Type B pancreatic cell (in vitro differentiated cells): ENCODE data around the gene RNF150. TPM values are rescaled to one million over a fixed set of nuclear protein-coding genes. Genes with fewer than 3 reads are reported as not detected.

Experiments used
- DNase-seq: peaks from one replicate; pipeline ENCODE4 v3.0.0; 2021; ENCODE audit warnings: mixed read lengths; ENCODE audit not compliant: unreplicated experiment; ENCODE audit errors: extremely low spot score
- H3K27ac Mint-ChIP-seq: 2 replicates; pipeline ENCODE4 v1.8.0; 2021; ENCODE audit warnings: mild to moderate bottlenecking, mixed read lengths
- H3K27me3 Mint-ChIP-seq: 2 replicates; pipeline ENCODE4 v1.8.0; 2021; ENCODE audit warnings: mixed read lengths
- H3K36me3 Mint-ChIP-seq: 2 replicates; pipeline ENCODE4 v1.8.0; 2021; ENCODE audit warnings: mixed read lengths
- H3K4me1 Mint-ChIP-seq: one replicate; pipeline ENCODE4 v1.8.0; 2021; ENCODE audit warnings: mixed read lengths; ENCODE audit not compliant: unreplicated experiment
- H3K4me3 Mint-ChIP-seq: 2 replicates; pipeline ENCODE4 v1.8.0; 2021; ENCODE audit warnings: mild to moderate bottlenecking, mixed read lengths
- H3K9me3 Mint-ChIP-seq: 2 replicates; pipeline ENCODE4 v1.8.0; 2021; ENCODE audit warnings: mixed read lengths
- total RNA-seq: library from RNA; stranded (reverse); gene quantifications from 2 replicates; pipeline ENCODE4 v1.2.1, GENCODE V29; 2021; ENCODE audit warnings: low replicate concordance
- TF ChIP-seq, protein P1 (sequence below): fragments of 200-600 bp; sonication (generic); conservative IDR thresholded peaks from 2 replicates; pipeline ENCODE4 v1.5.0; 2021; ENCODE audit warnings: antibody characterized with exemption, mild to moderate bottlenecking

The RNF150 gene
- total RNA-seq, 1 donor from 2014 or later = 34.0 TPM

DNA sequence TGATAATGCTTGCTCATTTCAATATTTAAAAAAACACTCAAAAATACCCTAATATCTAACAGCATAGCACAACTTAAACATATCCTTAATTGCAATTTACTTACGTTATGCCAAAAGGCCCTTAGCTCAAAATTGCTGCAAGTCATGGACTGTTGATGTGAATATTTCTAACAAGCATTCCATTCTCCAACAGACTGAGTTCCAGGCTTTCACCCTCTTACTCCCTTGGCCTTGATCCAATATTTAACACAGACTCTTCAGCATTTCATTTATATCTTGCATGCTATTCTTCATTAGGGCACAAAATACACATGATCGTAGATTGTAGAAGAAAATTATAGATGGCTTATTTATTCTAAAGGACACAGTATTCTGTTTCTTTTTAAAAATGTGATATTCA lies 96.5 kb downstream of the RNF150 start:
- no peak overlapping the region for H3K4me3 Mint-ChIP-seq
- peaks cover 16% of the 10 kb centered on the region for H3K9me3 Mint-ChIP-seq
- no peak overlapping the region for H3K27ac Mint-ChIP-seq
- TF ChIP-seq, protein P1, sequence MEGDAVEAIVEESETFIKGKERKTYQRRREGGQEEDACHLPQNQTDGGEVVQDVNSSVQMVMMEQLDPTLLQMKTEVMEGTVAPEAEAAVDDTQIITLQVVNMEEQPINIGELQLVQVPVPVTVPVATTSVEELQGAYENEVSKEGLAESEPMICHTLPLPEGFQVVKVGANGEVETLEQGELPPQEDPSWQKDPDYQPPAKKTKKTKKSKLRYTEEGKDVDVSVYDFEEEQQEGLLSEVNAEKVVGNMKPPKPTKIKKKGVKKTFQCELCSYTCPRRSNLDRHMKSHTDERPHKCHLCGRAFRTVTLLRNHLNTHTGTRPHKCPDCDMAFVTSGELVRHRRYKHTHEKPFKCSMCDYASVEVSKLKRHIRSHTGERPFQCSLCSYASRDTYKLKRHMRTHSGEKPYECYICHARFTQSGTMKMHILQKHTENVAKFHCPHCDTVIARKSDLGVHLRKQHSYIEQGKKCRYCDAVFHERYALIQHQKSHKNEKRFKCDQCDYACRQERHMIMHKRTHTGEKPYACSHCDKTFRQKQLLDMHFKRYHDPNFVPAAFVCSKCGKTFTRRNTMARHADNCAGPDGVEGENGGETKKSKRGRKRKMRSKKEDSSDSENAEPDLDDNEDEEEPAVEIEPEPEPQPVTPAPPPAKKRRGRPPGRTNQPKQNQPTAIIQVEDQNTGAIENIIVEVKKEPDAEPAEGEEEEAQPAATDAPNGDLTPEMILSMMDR = no peak
- H3K27me3 Mint-ChIP-seq = no peaks in the 10 kb centered on the region
- no peak for DNase-seq
- peaks cover 6% of the 10 kb centered on the region for H3K36me3 Mint-ChIP-seq
- peaks cover 14% of the 10 kb centered on the region for H3K4me1 Mint-ChIP-seq

DNA sequence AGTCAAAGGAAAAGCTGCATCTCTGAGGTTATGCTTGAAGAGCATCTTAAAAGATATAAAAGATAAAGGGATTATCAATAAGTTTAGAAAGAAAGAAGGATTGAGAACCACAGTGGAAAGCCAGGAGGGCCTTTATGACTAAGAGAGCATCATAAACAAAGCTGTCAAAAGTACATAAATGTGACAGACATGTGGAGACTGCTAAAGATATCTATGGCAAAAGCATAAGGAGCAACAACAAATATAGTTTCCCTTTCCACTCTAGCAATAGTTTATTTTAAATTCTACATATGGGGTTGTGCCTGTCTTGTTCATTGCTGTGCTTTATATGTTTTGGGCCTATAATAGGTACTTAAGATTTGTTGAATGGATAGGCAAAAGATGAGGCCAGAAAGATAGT lies 97.3 kb downstream of the RNF150 start:
- H3K9me3 Mint-ChIP-seq = peaks cover 16% of the 10 kb centered on the region
- H3K36me3 Mint-ChIP-seq = peaks cover 6% of the 10 kb centered on the region
- no peak overlapping the region for H3K4me3 Mint-ChIP-seq
- H3K27ac Mint-ChIP-seq = no peak overlapping the region
- peaks cover 9% of the 10 kb centered on the region for H3K4me1 Mint-ChIP-seq
- no peaks in the 10 kb centered on the region for H3K27me3 Mint-ChIP-seq
- TF ChIP-seq, protein P1 = no peak
- DNase-seq = no peak

DNA sequence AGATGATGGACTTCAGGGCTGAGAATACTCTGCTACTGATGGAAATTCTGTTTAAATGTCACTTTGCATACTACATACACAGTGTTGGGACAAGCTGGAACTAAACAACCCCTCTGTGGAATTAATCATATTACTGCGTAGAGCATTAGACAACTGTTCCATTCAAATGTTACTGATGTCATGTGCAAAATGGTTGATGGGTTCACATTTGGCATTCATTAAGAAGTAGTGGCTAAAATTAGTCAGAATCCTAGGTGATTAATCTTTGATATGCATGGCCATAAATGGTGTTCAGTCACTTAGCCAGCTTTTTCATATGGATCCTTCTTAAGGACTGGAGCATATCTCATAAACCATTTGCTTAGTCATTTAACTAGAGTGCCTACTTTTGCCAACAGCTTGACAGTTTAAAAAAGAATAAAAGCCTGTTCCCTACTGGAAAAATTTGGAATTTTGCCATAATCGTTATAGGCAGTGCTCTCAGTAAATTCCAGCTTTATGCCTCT lies 105.2 kb downstream of the RNF150 start:
- H3K27ac Mint-ChIP-seq = no peak overlapping the region

DNA sequence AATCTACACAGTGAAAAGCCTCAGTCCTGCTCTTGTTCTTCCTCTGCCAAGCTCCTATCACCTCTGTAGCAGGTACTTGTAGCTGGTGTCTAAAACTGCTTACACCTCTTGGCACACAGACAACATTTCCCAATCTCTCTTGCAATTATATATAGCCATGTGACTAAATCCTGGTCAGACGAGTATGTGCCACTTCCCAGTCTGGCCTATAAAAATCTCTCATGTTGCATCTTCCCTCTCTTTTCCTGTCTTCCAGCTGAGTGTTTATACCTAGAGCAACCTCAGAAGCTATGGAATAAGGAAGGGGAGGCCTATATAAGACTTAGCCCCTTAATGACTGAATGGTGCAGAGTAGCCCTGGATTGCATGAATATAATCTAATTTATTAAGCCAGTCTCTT lies 105.8 kb downstream of the RNF150 start:
- no peaks in the 10 kb centered on the region for H3K36me3 Mint-ChIP-seq
- peaks cover 17% of the 10 kb centered on the region for H3K4me1 Mint-ChIP-seq
- TF ChIP-seq, protein P1 = no peak
- H3K9me3 Mint-ChIP-seq = no peaks in the 10 kb centered on the region
- no peaks in the 10 kb centered on the region for H3K27me3 Mint-ChIP-seq
- no peak overlapping the region for H3K4me3 Mint-ChIP-seq
- no peak for DNase-seq
- H3K27ac Mint-ChIP-seq = no peak overlapping the region

More for the DNA sequence above, 105.2 kb downstream of the RNF150 start:
- Mint-ChIP-seq H3K36me3 (peaks cover 1% of the 10 kb centered on the region), H3K4me1 (peaks cover 17% of the 10 kb centered on the region), H3K9me3 (peaks cover 1% of the 10 kb centered on the region), H3K27me3 (no peaks in the 10 kb centered on the region), H3K4me3 (no peak overlapping the region)
- TF ChIP-seq, protein P1 = no peak
- DNase-seq = no peak

DNA sequence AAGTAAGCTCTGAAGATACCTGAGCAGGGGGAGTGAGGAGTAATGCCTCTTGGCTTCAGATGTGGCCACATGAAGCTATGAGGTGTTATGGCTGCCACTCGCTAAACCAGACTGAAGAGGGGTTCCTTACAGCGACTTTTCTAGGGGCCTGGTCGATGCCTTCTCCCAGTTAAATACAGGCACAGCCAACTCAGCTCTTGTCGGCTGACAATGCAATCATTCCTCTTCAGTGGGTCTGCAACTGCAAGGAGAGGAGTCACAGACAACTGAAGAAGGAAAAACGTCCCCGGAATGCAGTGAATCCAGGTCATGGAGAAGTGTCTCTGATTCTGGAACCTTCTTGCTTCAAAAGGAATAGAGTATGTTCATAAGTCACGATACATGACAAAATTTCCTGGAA lies 106.4 kb downstream of the RNF150 start:
- Mint-ChIP-seq H3K9me3 (no peaks in the 10 kb centered on the region), H3K36me3 (no peaks in the 10 kb centered on the region), H3K27ac (no peak overlapping the region), H3K4me1 (peaks cover 22% of the 10 kb centered on the region), H3K4me3 (no peak overlapping the region), H3K27me3 (no peaks in the 10 kb centered on the region)
- TF ChIP-seq, protein P1 = no peak
- no peak for DNase-seq

DNA sequence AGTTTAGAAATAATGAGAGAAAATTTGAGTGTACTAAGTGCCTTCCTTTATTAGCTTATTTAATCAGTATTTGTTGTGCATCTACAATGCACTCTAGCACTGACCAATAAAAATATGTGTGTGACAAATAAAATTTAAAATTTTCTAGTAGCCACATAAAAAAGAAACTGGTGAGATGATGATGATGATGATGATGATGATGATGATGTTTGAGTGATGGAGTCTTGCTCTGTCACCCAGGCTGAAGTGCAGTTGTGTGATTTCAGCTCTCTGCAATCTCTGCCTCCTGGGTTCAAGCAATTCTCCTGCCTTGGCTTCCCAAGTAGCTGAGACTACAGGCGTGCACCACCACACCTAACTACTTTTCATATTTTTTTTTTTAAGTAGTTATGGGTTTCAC lies 110.2 kb downstream of the RNF150 start:
- Mint-ChIP-seq H3K4me1 (peaks cover 44% of the 10 kb centered on the region), H3K27me3 (no peaks in the 10 kb centered on the region), H3K4me3 (no peak overlapping the region), H3K9me3 (no peaks in the 10 kb centered on the region), H3K36me3 (no peaks in the 10 kb centered on the region), H3K27ac (no peak overlapping the region)
- no peak for DNase-seq
- TF ChIP-seq, protein P1 = no peak
